Left renal cortex interstitium (tissue), 4 donors: ENCODE results near the gene NBR1. TPM values are rescaled to one million over a fixed set of nuclear protein-coding genes. Genes with fewer than 3 reads are reported as not detected.
"Not testable (repeated sequence)": the region's sequence is repeated elsewhere in the genome, so short reads cannot be mapped to it uniquely, and the experiment has no call there.

Experiments
- DNase-seq, 4 donors: peaks; one replicate each; pipeline ENCODE4 v3.0.0-alpha.2; 2013; ENCODE audit warnings: low read depth in 4 of 4, low spot score in 2 of 4, missing footprints in 1 of 4
- polyA plus RNA-seq, 4 donors: library from polyadenylated mRNA; unstranded; fragments of 120-200 nt; gene quantifications; one replicate each; pipeline ENCODE4 v1.2.1, GENCODE V29; 2013; ENCODE audit not compliant: insufficient read length in 4 of 4

Gene NBR1
- polyA plus RNA-seq, 4 donors = 106 to 132 (median 114) TPM

DNA sequence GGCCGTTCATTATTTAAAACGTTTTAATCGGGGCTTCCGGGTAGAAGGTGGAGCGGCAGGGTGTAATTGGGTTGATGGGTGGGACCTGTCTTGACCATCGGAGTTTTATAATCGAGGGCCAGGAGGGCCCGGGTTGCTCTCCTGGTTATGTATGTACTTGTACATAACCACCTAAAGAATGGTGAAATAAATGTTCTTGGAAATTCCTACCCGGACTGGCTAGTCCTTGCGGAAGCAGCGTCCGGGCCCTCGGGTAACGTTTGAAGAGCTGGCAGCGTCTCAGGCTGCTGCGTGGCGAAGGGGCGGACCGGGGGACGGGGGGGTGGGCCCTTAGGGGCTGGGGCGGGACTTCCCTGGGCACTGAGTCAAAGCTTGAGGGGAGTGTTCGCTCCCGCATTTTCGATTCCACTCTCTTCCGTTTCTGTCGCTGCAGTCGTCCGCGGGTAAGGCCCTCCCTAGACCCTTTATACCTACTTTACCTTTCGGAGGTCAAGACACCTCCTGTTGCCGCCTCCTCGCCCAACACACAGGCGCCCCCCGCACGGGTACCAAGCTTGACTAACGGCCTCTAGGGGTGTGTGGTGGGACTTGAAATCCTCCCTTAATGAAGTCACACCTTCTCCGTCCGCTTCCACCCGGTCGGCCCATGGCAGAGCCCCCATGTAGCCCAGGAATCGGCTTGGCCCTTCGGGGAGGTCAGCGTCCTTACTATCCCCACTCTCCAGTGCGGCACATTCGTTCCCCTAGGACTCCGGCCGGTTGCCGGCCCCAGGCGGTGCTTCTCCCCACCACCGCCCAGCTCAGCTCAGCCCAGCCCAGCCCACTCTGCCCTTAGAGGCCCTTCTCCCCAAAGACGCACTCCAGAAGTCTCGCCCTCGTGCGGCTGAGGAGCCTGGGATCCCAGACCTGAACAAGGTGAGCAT is 40.7 kb downstream of the NBR1 start, which contains the start of gene TMEM106A:
TMEM106A (plus strand) TSS at position 396 of the 923 bp plus-strand sequence. CDS start 1,167 bp downstream, outside the sequence.
- DNase-seq = peak; percentile 56 to 77 (median 62)

DNA sequence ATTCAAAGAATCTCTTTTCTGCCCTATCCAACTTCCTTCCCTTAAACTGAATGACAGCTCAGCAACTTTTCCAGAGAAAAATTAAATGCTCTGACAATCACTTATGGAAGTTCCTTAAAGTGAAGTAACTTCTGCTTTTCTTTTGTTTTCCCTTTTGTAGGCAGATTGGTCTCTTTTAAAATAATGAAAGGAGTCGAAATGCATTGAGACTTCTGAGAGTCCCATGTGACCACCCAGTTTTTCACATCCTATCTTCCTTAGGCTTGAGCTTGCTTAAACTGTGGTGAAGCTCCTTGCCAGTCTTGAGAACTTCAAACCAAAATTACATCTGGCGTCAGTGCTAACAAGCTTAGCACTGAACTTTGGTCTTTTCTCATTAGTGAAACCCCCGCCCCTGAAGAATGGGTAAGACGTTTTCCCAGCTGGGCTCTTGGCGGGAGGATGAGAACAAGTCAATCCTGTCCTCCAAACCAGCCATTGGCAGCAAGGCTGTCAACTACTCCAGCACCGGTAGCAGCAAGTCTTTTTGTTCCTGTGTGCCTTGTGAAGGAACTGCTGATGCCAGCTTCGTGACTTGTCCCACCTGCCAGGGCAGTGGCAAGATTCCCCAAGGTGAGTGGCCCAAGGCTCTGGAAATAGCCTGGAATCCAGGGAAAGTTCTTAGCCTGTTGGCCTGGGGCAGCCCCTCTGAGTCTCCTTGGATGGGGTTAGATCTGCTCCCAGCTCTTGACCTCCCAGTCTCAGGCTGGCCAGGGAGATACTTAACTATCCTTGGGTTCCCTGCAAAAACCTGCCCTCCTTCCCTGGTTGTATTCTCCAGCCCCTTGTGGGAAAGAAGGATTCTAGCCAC is 41.9 kb downstream of the NBR1 start:
- DNase-seq = no peak

GRCh38 chr17:43213545-43213944 is 42.5 kb downstream of the NBR1 start:
- no peak for DNase-seq

DNA sequence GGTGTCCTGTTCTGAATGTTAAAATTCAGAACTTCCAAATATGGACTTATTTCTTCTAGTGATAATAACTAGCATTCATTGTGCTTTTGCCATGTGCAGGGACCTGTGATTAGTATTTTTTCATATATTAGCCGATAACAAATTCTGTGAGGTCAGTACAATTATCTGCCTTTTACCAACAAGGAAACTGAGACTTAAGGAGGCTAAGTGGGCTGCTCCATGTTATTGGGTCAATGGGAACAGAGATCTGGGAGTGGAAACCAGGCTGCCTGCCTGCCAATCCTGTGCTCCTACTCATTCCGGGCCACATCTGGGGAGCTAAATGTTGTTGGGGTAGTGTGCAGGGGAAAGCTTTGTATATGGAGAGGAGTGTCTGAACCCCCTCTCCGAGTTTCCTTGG is 44.3 kb downstream of the NBR1 start:
- no peak for DNase-seq

- DNase-seq = no peak
These were observed 45.4 kb downstream of the NBR1 start for GRCh38 chr17:43216369-43216761.

GRCh38 chr17:43216762-43217613 is 46.0 kb downstream of the NBR1 start:
- DNase-seq = no peak

GRCh38 chr17:43217614-43218087 is 46.6 kb downstream of the NBR1 start:
- DNase-seq = no peak

DNA sequence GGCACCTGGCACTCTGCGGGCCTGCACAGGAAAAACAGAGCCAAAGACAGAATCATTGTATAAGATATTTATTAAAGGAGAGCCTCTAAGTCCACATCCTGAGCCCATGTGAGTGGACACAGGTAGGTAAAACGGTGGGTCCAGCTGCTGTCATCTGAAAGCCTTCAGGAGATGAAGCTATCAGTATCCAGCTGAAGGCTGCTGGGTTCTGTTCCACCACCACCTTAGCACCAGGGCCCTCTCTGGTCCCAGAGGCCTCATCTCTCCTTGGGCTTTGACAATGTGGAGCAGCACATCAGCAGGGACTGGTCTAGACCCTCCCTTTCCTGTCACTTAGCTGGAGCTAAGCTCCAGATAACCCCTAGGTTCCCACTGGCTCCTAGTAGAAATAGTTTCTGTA is 48.0 kb downstream of the NBR1 start:
- DNase-seq = no peak

DNA sequence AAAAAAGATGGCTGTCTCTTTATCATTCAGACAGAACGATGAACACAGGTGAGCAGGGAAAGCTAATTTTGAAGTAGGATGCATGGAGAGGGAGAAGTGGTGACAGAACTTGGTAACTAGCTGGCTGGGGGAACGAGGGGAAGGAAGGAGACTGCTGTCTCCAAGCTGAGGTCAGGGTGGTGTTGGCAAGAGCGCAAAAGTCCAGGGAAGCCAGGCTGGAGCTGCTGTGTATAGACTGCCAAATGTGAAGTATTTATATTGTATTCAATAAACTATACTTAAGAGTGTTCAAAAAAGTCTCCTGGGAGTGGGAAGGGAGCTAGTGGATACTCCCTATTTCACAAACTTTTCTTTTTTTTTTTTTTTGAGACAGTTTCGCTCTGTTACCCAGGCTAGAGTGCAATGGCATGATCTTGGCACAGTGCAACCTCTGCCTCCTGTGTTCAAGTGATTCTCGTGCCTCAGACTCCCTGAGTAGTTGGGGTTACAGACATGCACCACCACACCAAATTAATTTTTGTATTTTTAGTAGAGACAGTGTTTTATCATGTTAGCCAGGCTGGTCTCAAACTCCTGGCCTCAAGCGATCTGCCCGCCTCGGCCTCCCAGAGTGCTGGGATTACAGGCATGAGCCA is 48.8 kb downstream of the NBR1 start:
- no peak for DNase-seq

GRCh38 chr17:43220511-43221125 is 49.6 kb downstream of the NBR1 start:
- DNase-seq = no peak

DNA sequence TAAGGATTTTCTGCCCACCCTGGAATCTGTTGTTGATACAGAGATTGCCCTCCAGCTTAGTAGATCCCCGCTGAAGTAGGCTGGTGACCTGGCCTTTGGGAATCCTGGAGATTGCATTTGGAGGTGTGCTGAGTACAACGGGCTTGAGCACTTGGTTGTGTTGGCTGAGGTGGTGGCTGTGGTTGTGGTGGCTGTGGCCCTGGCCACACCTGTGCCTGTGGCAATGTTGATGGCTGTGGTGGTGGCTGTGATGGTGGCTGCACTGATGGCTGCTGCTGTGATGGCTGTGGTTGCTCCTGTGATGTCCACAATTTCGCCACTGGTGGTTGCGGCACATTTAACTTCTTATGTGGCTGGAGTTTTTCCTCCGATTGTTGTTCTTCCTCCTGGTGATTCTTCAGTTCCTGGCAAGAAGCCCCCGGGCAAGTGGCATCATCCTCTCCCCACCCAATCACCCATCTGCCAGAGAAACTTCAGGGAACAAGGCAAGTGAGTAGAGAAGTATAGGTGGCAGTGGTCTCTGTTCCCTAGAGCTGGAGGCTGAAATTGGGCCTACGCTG is 53.2 kb downstream of the NBR1 start:
- DNase-seq = no peak

- DNase-seq = no peak
These were observed 55.4 kb downstream of the NBR1 start for GRCh38 chr17:43226393-43226792.

GRCh38 chr17:43228020-43228782 is 57.2 kb downstream of the NBR1 start, which contains the start of gene CCDC200:
TSS of gene CCDC200 (minus strand) at chr17:43228623. CDS start at chr17:43228554, 69 bp downstream.
- not testable (repeated sequence) for DNase-seq

GRCh38 chr17:43231205-43232020 is 60.4 kb downstream of the NBR1 start:
- DNase-seq = not testable (repeated sequence)

GRCh38 chr17:43232021-43232699 is 61.1 kb downstream of the NBR1 start:
- not testable (repeated sequence) for DNase-seq

- not testable (repeated sequence) for DNase-seq
These were observed 62.2 kb downstream of the NBR1 start for GRCh38 chr17:43233263-43233662.

- DNase-seq = not testable (repeated sequence)
These were observed 62.9 kb downstream of the NBR1 start, which contains the start of gene RNU2-1 for GRCh38 chr17:43233877-43234276. TSS of gene RNU2-1 (minus strand) at chr17:43233977.
